SU-DHL-6 (cell line): ENCODE measurements around the gene GORASP1.

Experiments
- H2AFZ ChIP-seq: fragments of 200-600 bp; sonication (generic); 2 replicates; pipeline ENCODE4 v1.6.1; 2014; ENCODE audit warnings: low read depth, mild to moderate bottlenecking, moderate library complexity, mixed read lengths, antibody characterized with exemption, low read length; ENCODE audit not compliant: severe bottlenecking
- H3F3A ChIP-seq: fragments of 200-600 bp; shearing (Covaris generic); 2 replicates; pipeline ENCODE4 v1.6.0; 2016; ENCODE audit warnings: antibody characterized with exemption, mild to moderate bottlenecking; ENCODE audit not compliant: insufficient read depth
- H3K27ac ChIP-seq: fragments of 200-600 bp; sonication (generic); 2 replicates; pipeline ENCODE4 v1.5.1; 2016; ENCODE audit warnings: low read depth, mild to moderate bottlenecking, low read length, moderate library complexity, mixed read lengths
- H3K27me3 ChIP-seq: fragments of 200-600 bp; sonication (generic), shearing (Covaris generic); 2 replicates; pipeline ENCODE4 v1.6.0; 2014; ENCODE audit warnings: mild to moderate bottlenecking, low read length
- H3K36me3 ChIP-seq: fragments of 200-600 bp; sonication (generic); 2 replicates; pipeline ENCODE4 v1.6.1; 2014; ENCODE audit warnings: mild to moderate bottlenecking, low read length, mixed read lengths
- H3K4me2 ChIP-seq: fragments of 300-600, 200-600 bp; shearing (Covaris generic), sonication (generic); 2 replicates; pipeline ENCODE4 v1.6.0; 2014; ENCODE audit warnings: low read length, low read depth, mild to moderate bottlenecking; ENCODE audit not compliant: poor library complexity, severe bottlenecking
- H3K4me3 ChIP-seq: fragments of 200-600 bp; sonication (generic); 2 replicates; pipeline ENCODE4 v1.5.1; 2014; ENCODE audit warnings: antibody characterized with exemption, low read length, mild to moderate bottlenecking, mixed read lengths; ENCODE audit not compliant: insufficient read depth, poor library complexity, severe bottlenecking
- H3K79me2 ChIP-seq: fragments of 200-600 bp; sonication (generic); 2 replicates; pipeline ENCODE4 v1.6.1; 2014; ENCODE audit warnings: mild to moderate bottlenecking, low read length, moderate library complexity; ENCODE audit not compliant: insufficient read depth
- H3K9ac ChIP-seq: fragments of 200-600 bp; sonication (generic); 2 replicates; pipeline ENCODE4 v1.7.0; 2014; ENCODE audit warnings: mild to moderate bottlenecking, low read length
- H3K9me2 ChIP-seq: fragments of 200-600 bp; sonication (generic); replicated peaks from 2 replicates; pipeline ENCODE4 v1.6.1; 2014; ENCODE audit warnings: low read length; ENCODE audit not compliant: insufficient read depth
- H3K9me3 ChIP-seq: fragments of 200-600 bp; sonication (generic); 2 replicates; pipeline ENCODE4 v1.6.1; 2014; ENCODE audit warnings: low read length, mixed read lengths; ENCODE audit not compliant: insufficient read depth
- H4K20me1 ChIP-seq: fragments of 200-600 bp; sonication (generic); 2 replicates; pipeline ENCODE4 v1.6.1; 2014; ENCODE audit warnings: low read depth, mild to moderate bottlenecking, antibody characterized with exemption, low read length, moderate library complexity, mixed read lengths
- CTCF ChIP-seq: fragments of 200-600 bp; sonication (generic); IDR thresholded peaks from one replicate; pipeline ENCODE4 v1.5.1; 2017; ENCODE audit warnings: antibody characterized with exemption, mild to moderate bottlenecking, low read length, moderate library complexity; ENCODE audit not compliant: insufficient read depth, poor library complexity, severe bottlenecking
- EZH2phosphoT487 ChIP-seq: fragments of 200-600 bp; sonication (generic), shearing (Covaris generic); conservative IDR thresholded peaks from 2 replicates; pipeline ENCODE4 v1.6.1; 2018; ENCODE audit warnings: mild to moderate bottlenecking, antibody characterized with exemption, low read length, moderate library complexity, mixed read lengths

The GORASP1 gene

GRCh38 chr3:39121621-39122020 is 14.2 kb upstream of the GORASP1 start:
- no peaks in the 10 kb centered on the region for H3F3A ChIP-seq
- H3K36me3 ChIP-seq, result no peaks in the 10 kb centered on the region
- no peaks in the 10 kb centered on the region for H3K9me2 ChIP-seq
- no peaks in the 10 kb centered on the region for H4K20me1 ChIP-seq
- no peak overlapping the region for H3K9ac ChIP-seq
- no peaks in the 10 kb centered on the region for H3K27me3 ChIP-seq
- H3K4me2 ChIP-seq, result no peak overlapping the region
- H3K9me3 ChIP-seq, result no peaks in the 10 kb centered on the region
- H3K4me3 ChIP-seq, result no peak overlapping the region
- TF ChIP-seq EZH2phosphoT487, result no peak
- TF ChIP-seq CTCF, result no peak
- no peak overlapping the region for H2AFZ ChIP-seq
- no peak overlapping the region for H3K27ac ChIP-seq
- H3K79me2 ChIP-seq, result no peaks in the 10 kb centered on the region

- H3K4me3 ChIP-seq, result no peak overlapping the region
- no peak overlapping the region for H2AFZ ChIP-seq
- no peaks in the 10 kb centered on the region for H3K79me2 ChIP-seq
- no peaks in the 10 kb centered on the region for H4K20me1 ChIP-seq
- no peaks in the 10 kb centered on the region for H3K27me3 ChIP-seq
- TF ChIP-seq EZH2phosphoT487 (no peak), CTCF (no peak)
- no peaks in the 10 kb centered on the region for H3K9me3 ChIP-seq
- no peaks in the 10 kb centered on the region for H3K36me3 ChIP-seq
- no peak overlapping the region for H3K4me2 ChIP-seq
- H3K9ac ChIP-seq, result no peak overlapping the region
- H3K27ac ChIP-seq, result no peak overlapping the region
- H3K9me2 ChIP-seq, result no peaks in the 10 kb centered on the region
- H3F3A ChIP-seq, result no peaks in the 10 kb centered on the region
These were observed 11.7 kb upstream of the GORASP1 start for GRCh38 chr3:39118931-39119660.

GRCh38 chr3:39118079-39118478 is 10.7 kb upstream of the GORASP1 start:
- no peak for TF ChIP-seq CTCF
- Histone ChIP-seq H3F3A (no peaks in the 10 kb centered on the region), H3K79me2 (no peaks in the 10 kb centered on the region), H3K4me3 (no peak overlapping the region), H2AFZ (no peak overlapping the region), H3K36me3 (no peaks in the 10 kb centered on the region), H4K20me1 (no peaks in the 10 kb centered on the region), H3K27ac (no peak overlapping the region), H3K9ac (no peak overlapping the region), H3K27me3 (no peaks in the 10 kb centered on the region), H3K9me3 (no peaks in the 10 kb centered on the region), H3K9me2 (no peaks in the 10 kb centered on the region), H3K4me2 (no peak overlapping the region)
